HG03432 (cell line): Measurements from ENCODE around the gene PPP4R2.

Experiments used
- ATAC-seq: cut with Tn5 transposase; IDR thresholded peaks from one replicate; pipeline ENCODE4 v1.9.1; 2021; ENCODE audit warnings: mild to moderate bottlenecking, moderate library complexity; ENCODE audit not compliant: unreplicated experiment

The PPP4R2 gene

GRCh38 chr3:73068419-73068818 is 71.8 kb downstream of the PPP4R2 start:
- ATAC-seq: no peak

GRCh38 chr3:73069187-73069586 is 72.6 kb downstream of the PPP4R2 start:
- no peak for ATAC-seq

GRCh38 chr3:73069775-73070444 is 73.3 kb downstream of the PPP4R2 start:
- ATAC-seq: no peak

- no peak for ATAC-seq
Measured at GRCh38 chr3:73070675-73071575, 74.3 kb downstream of the PPP4R2 start.

- no peak for ATAC-seq
Measured at GRCh38 chr3:73071952-73072351, 75.3 kb downstream of the PPP4R2 start.

- ATAC-seq: no peak
Measured at GRCh38 chr3:73072634-73073033, 76.0 kb downstream of the PPP4R2 start.

- ATAC-seq: no peak
Measured at GRCh38 chr3:73073091-73073707, 76.6 kb downstream of the PPP4R2 start.

- ATAC-seq: no peak
Measured at GRCh38 chr3:73074781-73075180, 78.2 kb downstream of the PPP4R2 start.

- ATAC-seq: peak; percentile 72
Measured at GRCh38 chr3:73080216-73080966, 83.8 kb downstream of the PPP4R2 start.

GRCh38 chr3:73081140-73081539 is 84.5 kb downstream of the PPP4R2 start:
- no peak for ATAC-seq

- ATAC-seq: no peak
Measured at GRCh38 chr3:73084170-73084569, 87.6 kb downstream of the PPP4R2 start.

GRCh38 chr3:73086071-73086494 is 89.5 kb downstream of the PPP4R2 start:
- ATAC-seq: peak; percentile 58

- ATAC-seq: peak; percentile 56
Measured at GRCh38 chr3:73094129-73094528, 97.5 kb downstream of the PPP4R2 start.

- no peak for ATAC-seq
Measured at GRCh38 chr3:73094951-73095350, 98.3 kb downstream of the PPP4R2 start.

- ATAC-seq: no peak
Measured at GRCh38 chr3:73096169-73096568, 99.6 kb downstream of the PPP4R2 start.

GRCh38 chr3:73098026-73098425 is 101.4 kb downstream of the PPP4R2 start:
- no peak for ATAC-seq

GRCh38 chr3:73098873-73099272 is 102.3 kb downstream of the PPP4R2 start:
- no peak for ATAC-seq

GRCh38 chr3:73100741-73101559 is 104.3 kb downstream of the PPP4R2 start:
- peak; percentile 88 for ATAC-seq

- ATAC-seq: no peak
Measured at GRCh38 chr3:73101881-73102280, 105.3 kb downstream of the PPP4R2 start.

- ATAC-seq: no peak
Measured at GRCh38 chr3:73107215-73107614, 110.6 kb downstream of the PPP4R2 start.
